ENCODE results near the gene GSDME. TPM values are rescaled to one million over a fixed set of nuclear protein-coding genes. Genes with fewer than 3 reads are reported as not detected.

Gene GSDME
- 62.7 and 85.9 TPM in 2 replicates for total RNA-seq

DNA sequence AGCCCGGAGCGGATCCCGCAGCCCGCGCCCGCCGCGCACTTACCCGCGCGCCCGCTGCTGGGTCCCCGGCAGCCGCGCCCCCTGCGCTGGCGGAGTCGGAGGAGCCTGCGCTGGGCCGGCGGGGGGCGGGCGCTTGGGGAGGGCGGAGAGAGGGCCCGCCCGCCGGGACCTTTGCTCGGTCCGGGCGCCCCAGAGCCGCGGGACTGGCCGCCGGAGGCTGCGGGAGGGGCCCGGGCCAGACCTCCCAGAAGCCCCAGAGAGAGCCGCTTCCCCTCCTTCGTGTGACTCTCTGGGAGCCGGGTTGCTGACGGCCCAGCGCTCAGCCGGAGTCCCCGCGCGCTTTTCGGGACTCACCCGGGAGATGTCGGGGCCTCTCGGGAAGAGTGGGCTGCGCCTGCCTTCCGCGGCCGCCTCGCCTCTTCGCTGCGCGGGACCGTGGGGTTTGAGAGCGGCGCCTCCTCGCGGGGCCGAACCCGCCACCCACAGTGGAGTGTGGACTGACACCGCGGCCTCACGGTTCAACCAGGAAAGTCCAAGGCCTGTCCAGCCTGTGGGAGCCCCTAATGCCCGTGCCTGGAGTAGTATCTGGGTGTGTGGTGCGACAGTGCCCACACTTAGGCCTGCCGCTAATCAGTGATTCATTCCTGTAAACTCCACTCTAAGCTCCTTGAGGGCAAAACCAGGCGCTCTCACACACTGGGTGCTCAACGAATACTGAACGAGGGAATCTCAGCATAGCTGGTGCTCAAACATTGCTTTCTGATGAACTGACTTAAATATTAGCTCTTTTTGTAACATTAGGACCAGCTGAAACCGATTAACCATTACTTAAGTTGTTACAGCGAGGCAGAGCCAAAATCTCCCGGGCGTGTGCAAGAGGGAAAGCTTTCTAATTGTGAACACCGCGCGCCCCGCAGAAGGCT lies at the start of gene GSDME:
GSDME (minus strand) TSS at position 112 of the 923 bp plus-strand sequence. CDS start 7,690 bp downstream, outside the sequence.

Other genes with a start within 250 kb of the GSDME start
- gene PALS2, start 184.0 kb downstream of the GSDME start, total RNA-seq: 26.9 and 40.1 TPM in 2 replicates
- 6.8 and 32.1 TPM in 2 replicates for gene OSBPL3, start 222.7 kb upstream of the GSDME start, total RNA-seq